ENCODE measurements around the gene CHMP1B.

CHMP1B gene

GRCh38 chr18:11851146-11851805 lies at the start of gene CHMP1B:
CHMP1B (plus strand) TSS chr18:11851413; CDS start chr18:11851512, 99 bp downstream.
- DNase-seq, result peak; percentile 99

GRCh38 chr18:11801573-11801972 lies 49.6 kb upstream of the CHMP1B start:
- DNase-seq, result no peak

GRCh38 chr18:11802158-11802557 lies 49.1 kb upstream of the CHMP1B start:
- no peak for DNase-seq

GRCh38 chr18:11802586-11802985 lies 48.6 kb upstream of the CHMP1B start:
- no peak for DNase-seq

GRCh38 chr18:11807233-11807632 lies 44.0 kb upstream of the CHMP1B start:
- no peak for DNase-seq

- no peak for DNase-seq
These were observed 43.0 kb upstream of the CHMP1B start for GRCh38 chr18:11808001-11808855.

GRCh38 chr18:11809895-11810294 lies 41.3 kb upstream of the CHMP1B start:
- DNase-seq, result no peak

GRCh38 chr18:11810379-11810778 lies 40.8 kb upstream of the CHMP1B start:
- DNase-seq, result no peak

- DNase-seq, result no peak
These were observed 40.2 kb upstream of the CHMP1B start for GRCh38 chr18:11811009-11811408.

- DNase-seq, result no peak
These were observed 34.0 kb upstream of the CHMP1B start for GRCh38 chr18:11817229-11817628.

GRCh38 chr18:11818486-11819203 lies 32.6 kb upstream of the CHMP1B start:
- DNase-seq, result no peak

GRCh38 chr18:11819938-11820337 lies 31.3 kb upstream of the CHMP1B start:
- DNase-seq, result no peak

GRCh38 chr18:11820697-11821096 lies 30.5 kb upstream of the CHMP1B start:
- DNase-seq, result no peak

- DNase-seq, result no peak
These were observed 30.0 kb upstream of the CHMP1B start for GRCh38 chr18:11821208-11821607.

- DNase-seq, result no peak
These were observed 29.5 kb upstream of the CHMP1B start for GRCh38 chr18:11821643-11822237.

GRCh38 chr18:11823545-11823944 lies 27.7 kb upstream of the CHMP1B start:
- no peak for DNase-seq

GRCh38 chr18:11826836-11827235 lies 24.4 kb upstream of the CHMP1B start:
- DNase-seq, result no peak

GRCh38 chr18:11828786-11829432 lies 22.3 kb upstream of the CHMP1B start:
- no peak for DNase-seq

- DNase-seq, result no peak
These were observed 20.6 kb upstream of the CHMP1B start for GRCh38 chr18:11830585-11830984.

- DNase-seq, result no peak
These were observed 19.3 kb upstream of the CHMP1B start for GRCh38 chr18:11831921-11832320.

- no peak for DNase-seq
These were observed 16.4 kb upstream of the CHMP1B start for GRCh38 chr18:11834772-11835171.

GRCh38 chr18:11839556-11839955 lies 11.7 kb upstream of the CHMP1B start:
- no peak for DNase-seq

- DNase-seq, result no peak
These were observed 10.7 kb upstream of the CHMP1B start for GRCh38 chr18:11840493-11840892.

All from NCI-H69 (cell line).